PC-3 (cell line): ENCODE measurements around the gene RYR2. TPM values are rescaled to one million over a fixed set of nuclear protein-coding genes. Genes with fewer than 3 reads are reported as not detected.
A peak's percentile ranks its signal among the peaks of the same experiment; 100 is the strongest.

Experiments used
- ATAC-seq: fragments of 200-7000 bp; cut with Tn5 transposase; 2 replicates; pipeline ENCODE4 v1.9.1; 2020; ENCODE audit warnings: mild to moderate bottlenecking, moderate library complexity
- BruUV-seq: library from RNA; stranded (reverse); fragments of 400-500 nt; replicated peaks from 2 replicates; lab custom pipeline; 2021; lab: Mats Ljungman, UMichigan
- CTCF ChIA-PET: fragments of 300-600 bp; sonication (Branson Sonifier 250); formaldehyde crosslinking; loops from one replicate; lab custom pipeline; 2022; ENCODE audit warnings: antibody characterized with exemption; lab: Charles Lee
- POLR2A ChIA-PET: fragments of 300-600 bp; sonication (Branson Sonifier 250); formaldehyde crosslinking; loops from one replicate; lab custom pipeline; 2022; ENCODE audit warnings: antibody characterized with exemption; ENCODE audit not compliant: unreplicated experiment; lab: Charles Lee
- DNase-seq: peaks from one replicate; pipeline ENCODE4 v3.0.0-alpha.2; 2015
- H2AFZ ChIP-seq: fragments of 300-600 bp; sonication (generic); 2 replicates; pipeline ENCODE4 v1.6.0; 2016; ENCODE audit warnings: antibody characterized with exemption, low read length
- H3F3A ChIP-seq: fragments of 300-600 bp; sonication (generic); one replicate; pipeline ENCODE4 v1.6.0; 2017; ENCODE audit warnings: antibody characterized with exemption, low read length, control low read depth, mild to moderate bottlenecking; ENCODE audit not compliant: unreplicated experiment
- H3K27ac ChIP-seq: fragments of 300-600 bp; sonication (generic); 2 replicates; pipeline ENCODE4 v1.5.1; 2016; ENCODE audit warnings: mild to moderate bottlenecking, low read length
- H3K27me3 ChIP-seq: fragments of 300-600 bp; sonication (generic); 2 replicates; pipeline ENCODE4 v1.6.1; 2016; ENCODE audit warnings: low read length, mixed read lengths
- H3K36me3 ChIP-seq: fragments of 300-600 bp; sonication (generic); 2 replicates; pipeline ENCODE4 v1.6.1; 2016; ENCODE audit warnings: low read depth, mixed run types, low read length, mixed read lengths
- H3K4me1 ChIP-seq: fragments of 300-600 bp; sonication (generic); 2 replicates; pipeline ENCODE4 v1.5.1; 2016; ENCODE audit warnings: low read length; ENCODE audit not compliant: insufficient read depth
- H3K4me2 ChIP-seq: fragments of 300-600 bp; sonication (generic); 2 replicates; pipeline ENCODE4 v1.6.0; 2016; ENCODE audit warnings: low read length
- H3K4me3 ChIP-seq: fragments of 300-600 bp; sonication (generic); 2 replicates; pipeline ENCODE4 v1.5.1; 2016; ENCODE audit warnings: mild to moderate bottlenecking, low read length, mixed read lengths
- H3K79me2 ChIP-seq: fragments of 300-600 bp; sonication (generic); 2 replicates; pipeline ENCODE4 v1.6.1; 2017; ENCODE audit warnings: low read length, mixed read lengths
- H3K9ac ChIP-seq: fragments of 300-600 bp; sonication (generic); 2 replicates; pipeline ENCODE4 v1.6.0; 2016; ENCODE audit warnings: mild to moderate bottlenecking, low read length
- H3K9me2 ChIP-seq: fragments of 300-600 bp; sonication (generic); replicated peaks from 2 replicates; pipeline ENCODE4 v1.6.1; 2016; ENCODE audit warnings: mixed run types, low read length, mixed read lengths
- H3K9me3 ChIP-seq: fragments of 300-600 bp; sonication (generic); 2 replicates; pipeline ENCODE4 v1.6.1; 2016; ENCODE audit warnings: low read length, mixed read lengths
- H4K20me1 ChIP-seq: fragments of 300-600 bp; sonication (generic); 2 replicates; pipeline ENCODE4 v1.6.1; 2016; ENCODE audit warnings: low read length, mixed read lengths
- EZH2 ChIP-seq: fragments of 300-600 bp; sonication (generic); IDR thresholded peaks from one replicate; pipeline ENCODE4 v1.6.1; 2017; ENCODE audit warnings: antibody characterized with exemption, mild to moderate bottlenecking, low read length; ENCODE audit not compliant: unreplicated experiment
- EZH2phosphoT487 ChIP-seq: fragments of 300-600 bp; sonication (generic); IDR thresholded peaks from 2 replicates; pipeline ENCODE4 v1.6.1; 2018; ENCODE audit warnings: mild to moderate bottlenecking, antibody characterized with exemption, low read length, borderline replicate concordance
- intact Hi-C: fragments of 100-400 bp; cut with micrococcal nuclease; formaldehyde crosslinking; loops from 2 replicates; pipeline ENCODE4 v1.9.0; 2023
- total RNA-seq: library from RNA; depleted of rRNA; stranded (reverse); fragments of >200 nt; gene quantifications from 2 replicates; pipeline ENCODE4 v1.2.3, GENCODE V29; 2014
- TF ChIP-seq, protein P1 (sequence below): fragments of 300-600 bp; sonication (generic); conservative IDR thresholded peaks from 2 replicates; pipeline ENCODE4 v1.5.1; 2017; ENCODE audit warnings: antibody characterized with exemption, low read depth, mild to moderate bottlenecking, low read length

The RYR2 gene
- total RNA-seq, 1 experiment from 2014 or later, result not detected

- Histone ChIP-seq H3K9ac (no peak overlapping the region), H3K4me3 (no peak overlapping the region), H4K20me1 (no peaks in the 10 kb centered on the region), H3K4me2 (no peak overlapping the region; the same call in 1 of the 2 replicates), H3K9me2 (no peaks in the 10 kb centered on the region), H3K27ac (no peak overlapping the region), H2AFZ (no peak overlapping the region), H3K36me3 (no peaks in the 10 kb centered on the region), H3K27me3 (peaks cover 32% of the 10 kb centered on the region), H3K4me1 (no peaks in the 10 kb centered on the region), H3K79me2 (no peaks in the 10 kb centered on the region), H3F3A (no peaks in the 10 kb centered on the region), H3K9me3 (no peaks in the 10 kb centered on the region)
- DNase-seq (no peak), ATAC-seq (peak; percentile 48; the same call in 1 of the 2 replicates)
- BruUV-seq, result no TSS peak
- POLR2A ChIA-PET, result no interaction called here
- intact Hi-C loops, result no loop called here
- CTCF ChIA-PET, result no interaction called here
- TF ChIP-seq, protein P1, sequence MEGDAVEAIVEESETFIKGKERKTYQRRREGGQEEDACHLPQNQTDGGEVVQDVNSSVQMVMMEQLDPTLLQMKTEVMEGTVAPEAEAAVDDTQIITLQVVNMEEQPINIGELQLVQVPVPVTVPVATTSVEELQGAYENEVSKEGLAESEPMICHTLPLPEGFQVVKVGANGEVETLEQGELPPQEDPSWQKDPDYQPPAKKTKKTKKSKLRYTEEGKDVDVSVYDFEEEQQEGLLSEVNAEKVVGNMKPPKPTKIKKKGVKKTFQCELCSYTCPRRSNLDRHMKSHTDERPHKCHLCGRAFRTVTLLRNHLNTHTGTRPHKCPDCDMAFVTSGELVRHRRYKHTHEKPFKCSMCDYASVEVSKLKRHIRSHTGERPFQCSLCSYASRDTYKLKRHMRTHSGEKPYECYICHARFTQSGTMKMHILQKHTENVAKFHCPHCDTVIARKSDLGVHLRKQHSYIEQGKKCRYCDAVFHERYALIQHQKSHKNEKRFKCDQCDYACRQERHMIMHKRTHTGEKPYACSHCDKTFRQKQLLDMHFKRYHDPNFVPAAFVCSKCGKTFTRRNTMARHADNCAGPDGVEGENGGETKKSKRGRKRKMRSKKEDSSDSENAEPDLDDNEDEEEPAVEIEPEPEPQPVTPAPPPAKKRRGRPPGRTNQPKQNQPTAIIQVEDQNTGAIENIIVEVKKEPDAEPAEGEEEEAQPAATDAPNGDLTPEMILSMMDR, result no peak
- TF ChIP-seq EZH2 (no peak), EZH2phosphoT487 (no peak)
These were observed 732.3 kb downstream of the RYR2 start for GRCh38 chr1:237774246-237774645.

DNA sequence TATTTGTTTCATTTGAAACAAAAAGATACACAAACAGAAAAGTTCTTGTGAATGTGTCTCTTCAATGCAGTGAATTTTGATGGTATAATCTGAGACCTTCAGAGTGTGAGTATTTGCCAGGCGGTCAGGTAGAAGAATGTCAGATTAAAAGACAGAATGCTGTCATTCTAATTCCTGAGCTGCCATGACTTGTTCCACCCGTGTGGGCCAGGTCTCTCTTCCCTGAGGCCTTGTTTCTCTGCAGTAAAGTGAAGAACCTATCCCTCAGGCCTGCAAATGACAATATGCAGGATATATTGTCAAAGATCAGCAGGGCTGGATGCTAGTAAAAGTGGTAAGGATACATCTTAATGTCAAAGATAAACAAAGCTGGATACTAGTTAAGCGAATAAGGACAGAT is 737.4 kb downstream of the RYR2 start:
- intact Hi-C loops, result no loop called here

More for the DNA sequence above, 737.4 kb downstream of the RYR2 start:
- ChIA-PET POLR2A (no interaction called here), CTCF (no interaction called here)
- H3K27ac ChIP-seq, result no peak overlapping the region
- no peaks in the 10 kb centered on the region for H3K9me3 ChIP-seq
- H3K4me1 ChIP-seq, result no peaks in the 10 kb centered on the region
- H3F3A ChIP-seq, result no peaks in the 10 kb centered on the region
- TF ChIP-seq EZH2phosphoT487 (no peak), EZH2 (no peak)
- TF ChIP-seq, protein P1, result no peak
- H2AFZ ChIP-seq, result no peak overlapping the region
- no peak overlapping the region for H3K9ac ChIP-seq
- no peaks in the 10 kb centered on the region for H3K9me2 ChIP-seq
- no peak overlapping the region for H3K4me2 ChIP-seq
- BruUV-seq, result no TSS peak
- no peaks in the 10 kb centered on the region for H3K79me2 ChIP-seq
- ATAC-seq (no peak), DNase-seq (no peak)
- no peak overlapping the region for H3K4me3 ChIP-seq
- no peaks in the 10 kb centered on the region for H4K20me1 ChIP-seq
- no peaks in the 10 kb centered on the region for H3K36me3 ChIP-seq
- H3K27me3 ChIP-seq, result peaks cover 51% of the 10 kb centered on the region
